ENCODE data around the gene RNF112. TPM values are rescaled to one million over a fixed set of nuclear protein-coding genes. Genes with fewer than 3 reads are reported as not detected.

The RNF112 gene
- total RNA-seq (3.1 TPM), polyA plus RNA-seq (17.4 TPM)

- Histone ChIP-seq H3K27ac (ENCODE audit: low read depth) (no peak within 1 kb of the TSS), H3K36me3 (ENCODE audit: insufficient read depth) (no peaks in the 10 kb centered on the region), H3K4me1 (ENCODE audit: insufficient read depth) (no peaks in the 10 kb centered on the region), H3K4me3 (ENCODE audit: low read depth, low read length) (peak within 1 kb of the TSS; percentile 0)
- DNase-seq (ENCODE audit: extremely low spot score) = no peak
- 19% methylated on average over 23 of the region's 23 CpGs for WGBS
These were observed at the start of gene RNF112 for GRCh38 chr17:19410875-19411620. Gene RNF112, plus strand, starts transcription at chr17:19411232. Its CDS starts 177 bp downstream, at chr17:19411409.

GRCh38 chr17:19361326-19361725 is 49.7 kb upstream of the RNF112 start:
- Histone ChIP-seq H3K4me3 (ENCODE audit: low read depth, low read length) (no peak overlapping the region), H3K4me1 (ENCODE audit: insufficient read depth) (no peaks in the 10 kb centered on the region), H3K36me3 (ENCODE audit: insufficient read depth) (no peaks in the 10 kb centered on the region), H3K27ac (ENCODE audit: low read depth) (no peak overlapping the region)
- no peak for DNase-seq (ENCODE audit: extremely low spot score)
- 70% methylated on average over 6 of the region's 6 CpGs for WGBS

- H3K27ac ChIP-seq (ENCODE audit: low read depth) = no peak overlapping the region
- no peak for DNase-seq (ENCODE audit: extremely low spot score)
- H3K4me1 ChIP-seq (ENCODE audit: insufficient read depth) = no peaks in the 10 kb centered on the region
- no peaks in the 10 kb centered on the region for H3K36me3 ChIP-seq (ENCODE audit: insufficient read depth)
- WGBS = 13% methylated on average over 16 of the region's 16 CpGs
- H3K4me3 ChIP-seq (ENCODE audit: low read depth, low read length) = peak overlapping the region; percentile 55
These were observed 49.1 kb upstream of the RNF112 start for GRCh38 chr17:19361944-19362276.

- Histone ChIP-seq H3K36me3 (ENCODE audit: insufficient read depth) (no peaks in the 10 kb centered on the region), H3K4me3 (ENCODE audit: low read depth, low read length) (peak within 1 kb of the TSS; percentile 55), H3K4me1 (ENCODE audit: insufficient read depth) (no peaks in the 10 kb centered on the region), H3K27ac (ENCODE audit: low read depth) (peak within 1 kb of the TSS; percentile 56)
- peak; percentile 78 for DNase-seq (ENCODE audit: extremely low spot score)
- under 1% methylated on average over 83 of the region's 83 CpGs for WGBS
These were observed 48.5 kb upstream of the RNF112 start, which contains the start of gene B9D1 for GRCh38 chr17:19362277-19363113. Gene B9D1, minus strand, starts transcription at chr17:19362723. Its CDS starts 154 bp downstream, at chr17:19362569.

GRCh38 chr17:19363114-19363438 is 48.0 kb upstream of the RNF112 start:
- no peaks in the 10 kb centered on the region for H3K36me3 ChIP-seq (ENCODE audit: insufficient read depth)
- no peak for DNase-seq (ENCODE audit: extremely low spot score)
- no peaks in the 10 kb centered on the region for H3K4me1 ChIP-seq (ENCODE audit: insufficient read depth)
- WGBS = 24% methylated on average over 14 of the region's 14 CpGs
- no peak overlapping the region for H3K4me3 ChIP-seq (ENCODE audit: low read depth, low read length)
- H3K27ac ChIP-seq (ENCODE audit: low read depth) = no peak overlapping the region

GRCh38 chr17:19363460-19364035 is 47.5 kb upstream of the RNF112 start:
- H3K4me1 ChIP-seq (ENCODE audit: insufficient read depth) = no peaks in the 10 kb centered on the region
- DNase-seq (ENCODE audit: extremely low spot score) = no peak
- no peak overlapping the region for H3K27ac ChIP-seq (ENCODE audit: low read depth)
- no peaks in the 10 kb centered on the region for H3K36me3 ChIP-seq (ENCODE audit: insufficient read depth)
- 67% methylated on average over 6 of the region's 6 CpGs for WGBS
- H3K4me3 ChIP-seq (ENCODE audit: low read depth, low read length) = no peak overlapping the region

GRCh38 chr17:19364699-19365498 is 46.1 kb upstream of the RNF112 start:
- Histone ChIP-seq H3K4me1 (ENCODE audit: insufficient read depth) (no peaks in the 10 kb centered on the region), H3K27ac (ENCODE audit: low read depth) (no peak overlapping the region), H3K36me3 (ENCODE audit: insufficient read depth) (no peaks in the 10 kb centered on the region), H3K4me3 (ENCODE audit: low read depth, low read length) (no peak overlapping the region)
- WGBS = 80% methylated on average over 14 of the region's 14 CpGs
- no peak for DNase-seq (ENCODE audit: extremely low spot score)

GRCh38 chr17:19365499-19365817 is 45.6 kb upstream of the RNF112 start:
- H3K36me3 ChIP-seq (ENCODE audit: insufficient read depth) = no peaks in the 10 kb centered on the region
- no peak for DNase-seq (ENCODE audit: extremely low spot score)

GRCh38 chr17:19365833-19366636 is 45.0 kb upstream of the RNF112 start:
- no peak overlapping the region for H3K27ac ChIP-seq (ENCODE audit: low read depth)
- no peak for DNase-seq (ENCODE audit: extremely low spot score)
- H3K36me3 ChIP-seq (ENCODE audit: insufficient read depth) = no peaks in the 10 kb centered on the region
- 92% methylated on average over 9 of the region's 9 CpGs for WGBS
- H3K4me3 ChIP-seq (ENCODE audit: low read depth, low read length) = no peak overlapping the region
- no peaks in the 10 kb centered on the region for H3K4me1 ChIP-seq (ENCODE audit: insufficient read depth)

More at GRCh38 chr17:19365499-19365817, 45.6 kb upstream of the RNF112 start:
- Histone ChIP-seq H3K4me3 (ENCODE audit: low read depth, low read length) (no peak overlapping the region), H3K4me1 (ENCODE audit: insufficient read depth) (no peaks in the 10 kb centered on the region), H3K27ac (ENCODE audit: low read depth) (no peak overlapping the region)
- 87% methylated on average over 4 of the region's 4 CpGs for WGBS

GRCh38 chr17:19366637-19366972 is 44.4 kb upstream of the RNF112 start:
- no peak overlapping the region for H3K27ac ChIP-seq (ENCODE audit: low read depth)
- H3K36me3 ChIP-seq (ENCODE audit: insufficient read depth) = no peaks in the 10 kb centered on the region
- no peaks in the 10 kb centered on the region for H3K4me1 ChIP-seq (ENCODE audit: insufficient read depth)
- no peak for DNase-seq (ENCODE audit: extremely low spot score)
- no peak overlapping the region for H3K4me3 ChIP-seq (ENCODE audit: low read depth, low read length)
- 91% methylated on average over 5 of the region's 5 CpGs for WGBS

- no peak overlapping the region for H3K27ac ChIP-seq (ENCODE audit: low read depth)
- no peak overlapping the region for H3K4me3 ChIP-seq (ENCODE audit: low read depth, low read length)
- DNase-seq (ENCODE audit: extremely low spot score) = no peak
- H3K4me1 ChIP-seq (ENCODE audit: insufficient read depth) = no peaks in the 10 kb centered on the region
- H3K36me3 ChIP-seq (ENCODE audit: insufficient read depth) = no peaks in the 10 kb centered on the region
- WGBS = 86% methylated on average over 4 of the region's 4 CpGs
These were observed 42.8 kb upstream of the RNF112 start for GRCh38 chr17:19368229-19368628.

GRCh38 chr17:19369107-19369778 is 41.8 kb upstream of the RNF112 start:
- Histone ChIP-seq H3K4me1 (ENCODE audit: insufficient read depth) (no peaks in the 10 kb centered on the region), H3K27ac (ENCODE audit: low read depth) (no peak overlapping the region), H3K36me3 (ENCODE audit: insufficient read depth) (no peaks in the 10 kb centered on the region), H3K4me3 (ENCODE audit: low read depth, low read length) (no peak overlapping the region)
- no peak for DNase-seq (ENCODE audit: extremely low spot score)
- 94% methylated on average over 16 of the region's 16 CpGs for WGBS

Measured in urinary bladder (tissue), 4 donors.